Coronary artery (tissue), 2 donors: ENCODE results near the gene PDE9A.
A peak's percentile ranks its signal among the peaks of the same experiment; 100 is the strongest.

ENCODE experiments used
- DNase-seq: peaks from one replicate; pipeline ENCODE4 v3.0.0-alpha.2; 2017; ENCODE audit warnings: low spot score
- H3K27ac ChIP-seq, 2 donors: fragments of 200-600 bp; sonication (generic); one replicate each; pipeline ENCODE4 v1.5.1; 2016 to 2019
- H3K4me3 ChIP-seq: fragments of 200-600 bp; sonication (generic); 2 replicates; pipeline ENCODE4 v1.5.1; 2016; ENCODE audit warnings: mild to moderate bottlenecking, moderate library complexity
- TF ChIP-seq, protein P1 (sequence below): fragments of 200-600 bp; sonication (generic); IDR thresholded peaks from one replicate; pipeline ENCODE4 v1.5.1; 2019; ENCODE audit warnings: antibody characterized with exemption

PDE9A gene

DNA sequence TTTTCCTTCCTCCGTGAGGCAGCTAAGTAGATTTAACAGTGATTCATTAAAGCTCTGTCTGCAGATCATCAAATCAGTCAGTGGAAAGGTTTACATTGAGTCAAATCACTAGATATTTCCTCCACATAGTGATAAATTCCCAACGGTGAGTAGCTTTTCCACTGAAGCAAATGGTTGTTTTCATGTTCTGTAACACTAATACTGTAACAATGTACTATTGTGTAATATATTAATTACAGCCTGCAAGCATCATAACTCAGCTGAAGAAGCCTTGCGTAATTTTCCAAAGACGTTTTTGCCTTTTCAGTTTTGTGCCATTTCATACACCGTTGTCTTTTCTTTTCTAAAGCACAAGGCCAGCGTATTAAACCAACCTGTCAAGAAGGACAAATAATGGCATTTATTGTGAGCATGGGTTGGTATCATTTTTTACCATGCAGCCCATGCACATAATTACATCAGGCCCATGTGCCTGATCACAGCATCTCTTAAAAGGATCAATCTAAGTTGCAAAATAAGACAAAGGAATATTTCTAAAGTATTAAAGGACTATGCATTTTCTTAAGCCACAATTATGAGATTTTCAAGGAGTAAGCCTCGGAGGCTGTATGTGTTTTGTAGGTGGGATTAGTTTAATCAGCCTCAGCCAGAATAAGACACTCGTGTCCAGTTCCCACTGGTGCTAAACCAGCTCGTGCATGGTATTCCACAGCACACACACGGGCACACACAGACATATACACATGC lies 16.7 kb upstream of the PDE9A start:
- DNase-seq = no peak
- Histone ChIP-seq H3K4me3 (no peak overlapping the region), H3K27ac (peak overlapping the region in 1 of 2 donors; percentile 18)
- TF ChIP-seq, protein P1, sequence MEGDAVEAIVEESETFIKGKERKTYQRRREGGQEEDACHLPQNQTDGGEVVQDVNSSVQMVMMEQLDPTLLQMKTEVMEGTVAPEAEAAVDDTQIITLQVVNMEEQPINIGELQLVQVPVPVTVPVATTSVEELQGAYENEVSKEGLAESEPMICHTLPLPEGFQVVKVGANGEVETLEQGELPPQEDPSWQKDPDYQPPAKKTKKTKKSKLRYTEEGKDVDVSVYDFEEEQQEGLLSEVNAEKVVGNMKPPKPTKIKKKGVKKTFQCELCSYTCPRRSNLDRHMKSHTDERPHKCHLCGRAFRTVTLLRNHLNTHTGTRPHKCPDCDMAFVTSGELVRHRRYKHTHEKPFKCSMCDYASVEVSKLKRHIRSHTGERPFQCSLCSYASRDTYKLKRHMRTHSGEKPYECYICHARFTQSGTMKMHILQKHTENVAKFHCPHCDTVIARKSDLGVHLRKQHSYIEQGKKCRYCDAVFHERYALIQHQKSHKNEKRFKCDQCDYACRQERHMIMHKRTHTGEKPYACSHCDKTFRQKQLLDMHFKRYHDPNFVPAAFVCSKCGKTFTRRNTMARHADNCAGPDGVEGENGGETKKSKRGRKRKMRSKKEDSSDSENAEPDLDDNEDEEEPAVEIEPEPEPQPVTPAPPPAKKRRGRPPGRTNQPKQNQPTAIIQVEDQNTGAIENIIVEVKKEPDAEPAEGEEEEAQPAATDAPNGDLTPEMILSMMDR = no peak

DNA sequence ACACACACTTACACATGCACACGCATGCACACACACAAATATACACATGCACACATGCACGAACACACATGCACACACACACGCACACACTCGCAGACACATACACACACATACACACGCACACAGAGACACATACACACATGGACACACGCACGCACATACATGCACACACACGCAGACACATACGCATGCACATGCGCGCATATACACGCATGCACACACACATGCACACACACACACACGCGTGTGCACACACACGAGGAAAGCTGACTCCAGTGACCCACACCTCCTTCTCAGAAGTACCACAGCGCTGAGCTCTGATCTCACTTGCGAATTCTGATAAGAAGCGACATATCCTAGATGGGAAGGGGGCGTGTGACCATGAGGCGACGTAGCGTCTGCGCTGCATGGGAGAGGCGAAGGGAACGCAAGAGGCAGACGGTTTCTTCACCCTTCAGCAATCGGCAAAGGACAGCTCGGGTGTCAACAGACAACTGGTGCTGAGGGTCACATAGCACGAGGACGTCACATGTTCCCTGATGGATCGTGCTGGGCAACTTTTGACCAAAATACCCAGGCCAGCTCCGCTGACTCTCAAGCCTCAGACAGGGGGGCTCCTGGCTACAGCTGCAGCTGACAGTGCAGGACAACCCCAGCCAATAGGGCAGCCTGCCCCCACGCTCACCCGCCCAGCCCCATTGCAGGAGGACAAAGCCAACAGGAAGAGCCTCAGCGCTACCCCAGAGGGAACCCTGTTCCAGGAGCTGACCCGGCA lies 16.0 kb upstream of the PDE9A start:
- no peak overlapping the region for H3K4me3 ChIP-seq
- TF ChIP-seq, protein P1 = no peak
- no peak for DNase-seq
- no peak overlapping the region for H3K27ac ChIP-seq

DNA sequence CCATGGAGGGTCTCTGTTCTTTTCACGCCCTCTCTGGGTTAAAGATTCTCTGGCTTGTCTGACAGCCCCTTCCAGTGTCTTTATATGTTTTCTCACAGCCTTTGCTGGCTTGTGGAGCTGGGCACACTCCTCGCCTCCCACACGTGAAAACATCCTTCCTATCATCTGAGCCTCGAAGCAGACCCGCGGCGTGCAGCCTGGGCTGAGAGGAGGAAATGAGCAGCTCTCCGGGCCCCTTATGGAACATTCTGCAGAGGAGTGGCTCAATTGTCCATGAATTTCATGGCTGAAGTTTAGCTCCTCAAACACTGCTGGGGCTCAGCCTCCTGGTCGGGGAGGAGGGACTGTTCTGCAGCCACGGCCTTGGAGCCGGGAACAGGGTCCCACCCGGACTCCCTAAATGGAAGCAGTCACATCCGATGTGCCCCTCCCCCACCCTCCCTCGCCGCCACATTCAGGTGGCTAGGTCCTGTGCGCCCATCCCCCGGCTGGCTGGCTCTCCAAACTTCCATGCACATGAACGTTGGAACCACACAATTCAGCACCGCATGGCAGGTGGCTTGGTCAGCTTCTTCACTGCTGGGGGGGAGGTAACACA lies 15.1 kb upstream of the PDE9A start:
- H3K27ac ChIP-seq = no peak overlapping the region
- TF ChIP-seq, protein P1 = no peak

DNA sequence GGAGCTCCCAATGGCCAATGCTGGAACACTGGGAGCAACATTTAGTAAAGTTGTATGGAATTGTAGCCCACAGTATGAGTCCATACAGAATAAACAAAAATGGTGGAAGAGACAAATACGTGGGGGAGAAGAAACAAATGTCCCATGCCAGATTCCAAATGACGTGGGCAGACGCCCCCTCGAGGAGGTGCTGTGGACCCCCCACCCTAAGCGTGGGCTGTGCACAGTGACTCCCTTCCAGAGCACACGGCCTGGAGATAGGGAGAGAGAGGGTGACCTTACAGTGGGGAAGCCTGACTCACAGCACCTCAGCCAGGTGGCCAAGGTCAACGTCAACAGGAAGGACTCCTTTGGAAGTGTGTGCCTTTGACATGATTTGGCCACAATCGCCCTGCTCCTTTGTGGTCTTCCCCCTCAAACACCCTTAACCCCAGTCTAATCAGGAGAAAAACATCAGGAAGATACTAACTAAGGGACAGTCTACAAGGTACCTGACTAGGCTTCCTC lies 13.7 kb upstream of the PDE9A start:
- no peak for DNase-seq
- TF ChIP-seq, protein P1 = no peak
- Histone ChIP-seq H3K4me3 (no peak overlapping the region), H3K27ac (no peak overlapping the region)

More for the DNA sequence above, 15.1 kb upstream of the PDE9A start:
- no peak overlapping the region for H3K4me3 ChIP-seq
- no peak for DNase-seq

DNA sequence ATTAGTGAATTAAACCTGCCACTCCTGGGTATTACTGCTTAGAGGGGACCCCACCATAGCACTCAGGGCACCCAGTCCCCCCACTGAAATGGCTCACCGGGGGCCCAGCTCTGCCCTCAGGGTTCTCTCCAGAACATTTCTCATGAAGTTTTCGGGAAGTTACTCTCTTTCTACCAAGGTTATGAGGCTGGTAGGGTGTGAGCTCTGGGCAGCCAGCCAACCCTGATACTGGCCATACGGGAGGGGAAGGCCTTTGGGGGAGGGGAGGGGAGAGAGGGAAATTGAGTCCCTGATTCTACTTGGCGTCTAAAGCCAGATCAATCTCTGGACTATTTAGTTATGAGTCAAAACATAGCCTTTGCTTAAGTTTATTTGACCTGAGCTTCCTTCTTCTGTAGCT lies 12.9 kb upstream of the PDE9A start:
- TF ChIP-seq, protein P1 = no peak
- Histone ChIP-seq H3K4me3 (no peak overlapping the region), H3K27ac (no peak overlapping the region)
- DNase-seq = no peak

DNA sequence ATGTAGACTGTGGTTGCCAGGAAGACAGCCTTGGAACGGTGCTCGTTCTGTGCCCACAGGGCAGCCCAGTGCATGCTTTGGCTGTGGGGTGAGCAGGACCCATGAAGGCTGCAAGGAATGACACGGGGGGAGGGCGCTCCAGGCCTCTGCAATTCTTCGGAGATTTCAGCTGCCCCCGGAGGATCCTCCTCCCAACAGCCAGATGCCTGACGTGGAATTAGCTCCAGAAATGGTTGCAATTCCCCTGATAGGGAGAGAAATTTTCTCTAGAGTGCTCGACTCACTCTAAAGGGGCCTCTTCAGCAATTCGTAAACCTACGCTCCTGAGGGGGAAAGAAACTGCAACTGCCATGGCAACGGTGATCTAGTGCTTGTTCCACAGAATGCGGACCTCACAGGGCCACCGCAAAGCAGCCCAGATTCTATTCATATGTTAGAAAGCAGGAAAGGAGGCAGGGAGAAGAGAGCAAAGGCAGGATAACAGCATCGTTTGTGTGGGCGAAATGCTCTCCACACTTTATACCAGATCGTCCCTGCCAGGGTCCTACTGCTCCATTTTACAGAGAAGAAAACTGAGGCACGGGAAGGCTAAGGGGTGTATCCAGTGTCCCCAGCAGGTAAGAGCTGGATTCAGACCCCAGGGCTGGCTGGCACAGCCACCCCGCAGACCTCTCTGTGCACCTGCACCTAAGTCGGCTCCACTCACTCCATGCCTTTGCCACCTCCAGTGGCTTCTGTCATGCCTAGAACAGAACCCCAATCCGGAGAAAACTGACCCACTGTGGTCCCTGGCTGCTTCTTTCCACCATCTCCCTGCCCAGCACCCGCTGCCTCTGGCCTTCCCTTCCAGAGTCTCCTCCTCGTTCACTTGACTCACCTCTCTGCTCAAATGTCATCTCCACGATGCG lies 11.9 kb upstream of the PDE9A start:
- Histone ChIP-seq H3K4me3 (peak overlapping the region; percentile 56), H3K27ac (no peak overlapping the region)
- TF ChIP-seq, protein P1 = no peak
- no peak for DNase-seq
